SK-N-MC (cell line): ENCODE results near the gene VAPA.
A peak's percentile ranks its signal among the peaks of the same experiment; 100 is the strongest.

Source experiments
- DNase-seq: peaks from one replicate; pipeline ENCODE4 v3.0.0-alpha.2; 2011; ENCODE audit warnings: low read depth, low spot score
- H3K27ac ChIP-seq: fragments of 200-600 bp; sonication (generic); 2 replicates; pipeline ENCODE4 v1.5.1; 2016; ENCODE audit warnings: mixed run types
- H3K36me3 ChIP-seq: fragments of 200-600 bp; sonication (generic); 2 replicates; pipeline ENCODE4 v1.6.1; 2017; ENCODE audit warnings: antibody characterized with exemption, low read length, mixed read lengths; ENCODE audit not compliant: insufficient read depth
- H3K4me3 ChIP-seq: fragments of 200-600 bp; sonication (generic); 2 replicates; pipeline ENCODE4 v1.5.1; 2016
- H3K9ac ChIP-seq: fragments of 200-600 bp; sonication (generic); 2 replicates; pipeline ENCODE4 v1.8.0; 2017; ENCODE audit warnings: mixed run types, mixed read lengths; ENCODE audit not compliant: insufficient read length
- H3K9me3 ChIP-seq: fragments of 200-600 bp; sonication (generic); 2 replicates; pipeline ENCODE4 v1.6.1; 2017; ENCODE audit warnings: low read depth, mild to moderate bottlenecking, antibody characterized with exemption, low read length, moderate library complexity, mixed read lengths
- EZH2 ChIP-seq: fragments of 200-600 bp; sonication (generic); IDR thresholded peaks from one replicate; pipeline ENCODE4 v1.6.1; 2017; ENCODE audit warnings: antibody characterized with exemption
- FOXP2 ChIP-seq: optimal IDR thresholded peaks from 2 replicates; pipeline ENCODE3; 2011; ENCODE audit warnings: mild to moderate bottlenecking, moderate library complexity; ENCODE audit not compliant: insufficient read depth; ENCODE audit errors: extremely low read length, control extremely low read depth
- POLR2AphosphoS5 ChIP-seq: IDR thresholded peaks from 2 replicates; pipeline ENCODE4 v1.6.1; 2012; ENCODE audit warnings: mild to moderate bottlenecking, low read depth, low read length, borderline replicate concordance

VAPA gene, protein sequence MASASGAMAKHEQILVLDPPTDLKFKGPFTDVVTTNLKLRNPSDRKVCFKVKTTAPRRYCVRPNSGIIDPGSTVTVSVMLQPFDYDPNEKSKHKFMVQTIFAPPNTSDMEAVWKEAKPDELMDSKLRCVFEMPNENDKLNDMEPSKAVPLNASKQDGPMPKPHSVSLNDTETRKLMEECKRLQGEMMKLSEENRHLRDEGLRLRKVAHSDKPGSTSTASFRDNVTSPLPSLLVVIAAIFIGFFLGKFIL

DNA sequence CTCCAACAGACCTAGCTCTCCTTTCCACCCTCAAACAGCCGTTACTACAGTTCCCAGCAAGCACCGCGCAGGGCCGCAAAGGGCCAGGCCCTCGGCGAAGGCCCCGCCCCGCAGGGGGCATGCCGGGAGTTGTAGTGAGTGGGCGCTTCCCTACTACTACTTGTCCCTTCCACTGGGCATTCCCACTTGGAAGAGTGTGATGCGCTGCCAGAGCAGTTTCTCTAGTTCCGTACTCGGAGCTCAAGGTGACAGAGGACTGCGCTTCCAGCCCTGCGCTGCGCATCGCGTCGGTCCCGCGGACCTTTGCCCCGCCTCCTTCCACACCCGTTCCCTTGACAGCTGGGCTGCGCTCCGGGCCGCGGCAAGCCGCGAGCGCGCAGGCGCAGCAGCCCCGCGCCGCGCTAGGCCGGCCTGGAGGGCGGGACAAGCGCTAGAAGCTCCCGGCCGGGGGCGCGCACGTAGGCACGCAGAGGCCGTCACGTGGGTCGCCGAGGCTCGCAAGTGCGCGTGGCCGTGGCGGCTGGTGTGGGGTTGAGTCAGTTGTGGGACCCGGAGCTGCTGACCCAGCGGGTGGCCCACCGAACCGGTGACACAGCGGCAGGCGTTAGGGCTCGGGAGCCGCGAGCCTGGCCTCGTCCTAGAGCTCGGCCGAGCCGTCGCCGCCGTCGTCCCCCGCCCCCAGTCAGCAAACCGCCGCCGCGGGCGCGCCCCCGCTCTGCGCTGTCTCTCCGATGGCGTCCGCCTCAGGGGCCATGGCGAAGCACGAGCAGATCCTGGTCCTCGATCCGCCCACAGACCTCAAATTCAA, at the start of gene VAPA:
TSS of gene VAPA (plus strand) at position 491 of the 808 bp plus-strand sequence. CDS start at position 732, 241 bp downstream.
- no peaks in the 10 kb centered on the region for H3K36me3 ChIP-seq
- peak; percentile 68 for DNase-seq
- peak within 1 kb of the TSS; percentile 95 for H3K4me3 ChIP-seq
- no peaks in the 10 kb centered on the region for H3K9me3 ChIP-seq
- peak within 1 kb of the TSS; percentile 90 for H3K27ac ChIP-seq
- TF ChIP-seq POLR2AphosphoS5 (peak; percentile 82), FOXP2 (no peak)
- peak within 1 kb of the TSS; percentile 88 for H3K9ac ChIP-seq

DNA sequence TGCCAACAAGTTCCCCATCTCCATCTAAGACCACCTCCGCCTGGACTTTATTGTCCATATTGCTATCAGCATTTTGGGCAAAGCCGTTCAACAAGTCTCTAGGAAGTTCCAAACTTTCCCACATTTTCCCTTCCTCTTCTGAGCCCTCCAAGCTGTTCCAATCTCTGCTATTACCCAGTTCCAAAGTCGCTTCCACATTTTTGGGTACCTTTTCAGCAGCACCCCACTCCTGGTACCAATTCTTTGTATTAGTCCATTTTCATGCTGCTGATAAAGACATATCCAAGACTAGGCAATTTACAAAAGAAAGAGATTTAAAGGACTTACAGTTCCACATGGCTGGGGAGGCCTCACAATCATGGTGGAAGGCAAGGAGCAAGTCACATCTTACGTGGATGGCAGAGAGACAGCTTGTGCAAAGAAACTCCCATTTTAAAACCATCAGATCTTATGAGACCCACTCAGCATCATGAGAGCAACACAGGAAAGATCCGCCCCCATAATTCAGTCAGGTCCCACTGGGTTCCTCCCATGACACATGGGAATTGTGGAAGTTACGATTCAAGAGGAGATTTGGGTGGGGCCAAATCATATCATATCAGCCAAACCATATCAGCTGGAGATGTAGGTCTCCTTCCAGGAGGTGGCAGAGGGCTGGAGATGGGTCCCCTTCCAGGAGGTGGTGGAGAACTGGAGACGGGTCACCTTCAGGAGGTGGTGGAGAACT, 47.9 kb upstream of the VAPA start:
- DNase-seq: no peak
- Histone ChIP-seq H3K9me3 (no peaks in the 10 kb centered on the region), H3K27ac (no peak overlapping the region), H3K4me3 (no peak overlapping the region), H3K36me3 (no peaks in the 10 kb centered on the region), H3K9ac (no peak overlapping the region)
- TF ChIP-seq POLR2AphosphoS5: no peak
- TF ChIP-seq FOXP2: no peak
- no peak for TF ChIP-seq EZH2

DNA sequence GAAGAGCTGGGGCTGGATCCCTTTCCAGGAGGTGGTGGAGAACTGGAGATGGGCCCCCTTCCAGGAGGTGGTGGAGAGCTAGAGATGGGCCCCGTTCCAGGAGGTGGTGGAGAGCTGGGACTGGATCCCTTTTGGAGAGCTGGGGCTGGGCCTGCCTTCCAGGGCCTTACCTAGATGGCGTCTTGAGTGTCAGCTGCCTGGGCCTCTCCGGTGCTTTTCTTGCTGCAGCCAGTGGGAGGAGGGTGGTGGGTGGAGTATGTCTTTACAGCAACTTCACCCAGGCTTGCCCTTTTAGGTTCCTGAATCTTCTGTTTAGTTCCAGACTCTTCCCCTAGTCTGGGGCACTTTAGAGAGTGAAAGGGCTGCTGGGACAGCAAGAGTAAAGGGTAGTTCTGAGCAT, 47.2 kb upstream of the VAPA start:
- no peak for TF ChIP-seq EZH2
- DNase-seq: no peak
- Histone ChIP-seq H3K9me3 (no peaks in the 10 kb centered on the region), H3K27ac (no peak overlapping the region), H3K36me3 (no peaks in the 10 kb centered on the region), H3K9ac (no peak overlapping the region), H3K4me3 (no peak overlapping the region)

DNA sequence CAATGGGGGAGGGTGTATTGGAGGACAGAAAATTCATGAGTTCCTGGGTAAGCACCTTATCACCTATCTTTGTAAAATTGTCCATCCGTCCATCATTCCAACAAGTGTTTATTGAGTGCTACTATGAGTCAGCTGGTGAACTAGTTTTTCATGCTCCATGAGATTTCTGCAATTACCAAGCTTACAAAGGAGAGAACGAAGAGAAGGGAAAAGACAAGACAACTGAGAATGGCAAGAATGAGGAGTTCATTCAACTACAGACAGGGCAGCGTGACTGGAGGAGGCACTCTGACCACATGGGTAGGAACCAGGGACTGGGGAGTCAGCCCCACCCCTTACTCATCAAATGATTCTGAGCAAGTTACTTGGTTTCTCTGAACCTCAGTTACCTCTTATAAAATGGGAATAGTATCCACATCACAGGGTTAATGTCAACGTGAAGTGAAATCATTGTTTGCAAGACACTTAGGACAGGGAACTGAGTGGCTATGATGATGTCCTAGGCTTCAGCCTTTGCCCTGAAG, 46.7 kb upstream of the VAPA start:
- H3K9ac ChIP-seq: no peak overlapping the region
- H3K36me3 ChIP-seq: no peaks in the 10 kb centered on the region
- H3K4me3 ChIP-seq: no peak overlapping the region
- H3K9me3 ChIP-seq: no peaks in the 10 kb centered on the region
- no peak overlapping the region for H3K27ac ChIP-seq
- no peak for DNase-seq
- no peak for TF ChIP-seq FOXP2
- TF ChIP-seq EZH2: no peak
- no peak for TF ChIP-seq POLR2AphosphoS5

DNA sequence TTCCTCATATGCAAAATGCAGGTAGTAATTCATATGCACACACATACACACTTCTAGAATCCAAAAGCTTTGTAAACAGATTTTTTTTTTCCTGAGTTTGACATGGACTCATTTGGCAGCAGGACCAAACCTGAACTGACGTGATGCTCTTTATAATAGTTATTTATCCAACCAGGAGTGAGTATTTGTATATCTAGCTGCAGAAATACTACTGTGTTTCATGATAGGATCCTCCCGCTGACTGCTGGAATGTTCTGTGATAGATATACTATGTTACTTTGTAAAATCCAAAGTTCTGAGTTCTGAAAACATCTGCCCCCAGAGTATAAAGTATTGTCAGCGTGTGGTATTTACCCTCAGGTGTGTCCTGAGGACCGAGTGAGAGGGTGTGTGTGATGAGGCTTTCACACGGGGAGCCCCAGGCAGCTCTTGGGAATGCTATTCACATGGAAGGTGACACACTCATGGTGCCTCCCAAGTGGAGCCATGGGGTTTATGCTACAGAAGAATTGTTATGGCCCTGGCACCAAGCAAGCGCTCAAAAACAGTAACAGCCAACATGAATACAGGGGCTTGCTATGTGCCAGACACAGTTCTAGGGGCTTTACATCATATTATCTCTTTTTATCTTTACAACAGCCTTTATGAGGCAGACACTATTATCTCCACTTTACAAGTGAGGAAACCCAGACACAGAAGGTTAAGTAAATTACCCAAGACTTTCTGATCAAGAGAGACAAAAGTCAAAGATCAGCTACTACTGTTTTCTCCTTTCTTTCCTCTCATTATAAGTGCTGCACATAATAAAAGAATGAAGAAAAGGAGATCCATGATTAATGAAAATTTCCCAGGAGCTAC, 44.7 kb upstream of the VAPA start:
- H3K4me3 ChIP-seq: no peak overlapping the region
- no peak overlapping the region for H3K27ac ChIP-seq
- no peaks in the 10 kb centered on the region for H3K36me3 ChIP-seq
- H3K9me3 ChIP-seq: no peaks in the 10 kb centered on the region
- TF ChIP-seq FOXP2 (no peak), EZH2 (no peak), POLR2AphosphoS5 (no peak)
- no peak overlapping the region for H3K9ac ChIP-seq
- DNase-seq: no peak

DNA sequence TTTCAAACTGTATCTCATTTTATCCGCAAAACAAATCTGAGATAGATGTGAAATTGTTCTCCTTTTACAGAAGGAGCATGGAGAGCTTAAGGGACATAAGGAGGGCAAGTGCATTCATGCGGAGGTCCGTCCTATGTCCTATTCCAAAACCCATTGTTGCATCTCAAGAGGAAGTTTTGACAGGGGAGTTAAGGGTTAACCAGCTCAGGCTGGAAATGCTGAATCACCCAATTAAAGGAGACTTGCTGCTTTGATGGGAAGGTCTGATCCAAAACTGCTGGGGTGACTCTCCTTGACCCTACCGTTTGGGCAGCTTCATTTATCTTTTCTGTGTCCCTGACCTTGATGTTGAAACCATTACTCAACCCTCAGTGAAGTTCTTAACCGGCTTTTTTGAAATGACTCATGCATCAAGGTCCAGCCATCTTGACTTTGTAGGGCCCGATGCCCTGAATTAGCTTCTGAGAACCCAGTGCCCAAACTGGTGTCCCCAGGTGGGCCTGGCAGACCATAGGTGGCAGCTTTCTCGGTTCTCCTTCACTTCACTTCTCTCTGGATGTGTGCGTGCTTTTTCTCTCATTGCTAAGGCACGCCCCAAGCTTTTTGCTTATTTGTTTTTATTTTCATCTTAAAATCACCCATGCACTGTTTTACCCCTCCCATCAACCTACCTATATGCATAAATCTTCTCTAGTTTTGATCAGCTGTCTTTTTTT, 43.9 kb upstream of the VAPA start:
- no peak overlapping the region for H3K9ac ChIP-seq
- H3K27ac ChIP-seq: no peak overlapping the region
- no peaks in the 10 kb centered on the region for H3K36me3 ChIP-seq
- H3K4me3 ChIP-seq: no peak overlapping the region
- no peak for DNase-seq
- no peaks in the 10 kb centered on the region for H3K9me3 ChIP-seq
- no peak for TF ChIP-seq FOXP2
- no peak for TF ChIP-seq EZH2
- no peak for TF ChIP-seq POLR2AphosphoS5

DNA sequence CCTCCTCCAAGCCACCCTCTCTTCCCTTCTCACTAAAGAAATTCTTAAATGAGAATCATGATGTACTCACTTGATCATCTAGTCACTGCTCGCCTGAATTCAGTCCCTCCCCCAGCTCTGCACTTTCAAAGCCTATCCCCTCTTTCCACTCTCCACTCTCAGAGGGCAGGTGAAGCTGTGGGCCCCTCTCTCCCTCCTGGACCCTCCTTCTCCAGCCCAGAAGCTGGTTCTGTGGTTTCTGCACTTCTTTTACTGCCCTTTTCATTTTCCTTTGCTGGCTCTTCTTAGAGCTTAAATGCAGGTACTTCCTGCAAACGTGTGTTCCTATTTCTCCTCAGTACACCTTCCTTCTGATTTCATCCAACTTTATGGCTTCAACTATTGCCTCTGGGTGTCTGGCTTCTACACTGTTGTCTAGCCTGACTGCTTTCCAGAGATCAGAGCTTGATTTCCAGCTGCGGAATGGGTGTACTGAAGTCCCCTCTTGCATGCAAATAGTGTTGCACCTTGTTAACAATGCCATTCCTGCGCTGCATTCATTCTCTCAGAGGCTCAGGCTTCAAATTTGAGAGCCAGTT, 43.3 kb upstream of the VAPA start:
- H3K4me3 ChIP-seq: no peak overlapping the region
- no peak overlapping the region for H3K9ac ChIP-seq
- H3K9me3 ChIP-seq: no peaks in the 10 kb centered on the region
- H3K27ac ChIP-seq: no peak overlapping the region
- TF ChIP-seq FOXP2: no peak
- no peak for TF ChIP-seq POLR2AphosphoS5
- no peak for TF ChIP-seq EZH2
- no peak for DNase-seq
- H3K36me3 ChIP-seq: no peaks in the 10 kb centered on the region
